Measurements from ENCODE around the gene FRAT2.

The FRAT2 gene

GRCh38 chr10:97358349-97358748 is 23.8 kb upstream of the FRAT2 start:
- DNase-seq (ENCODE audit: low read depth) = no peak
- no peak overlapping the region for H3K4me3 ChIP-seq (ENCODE audit: low read depth, low read length)
- no peak for TF ChIP-seq CTCF (IDR thresholded peaks at IDR 0.05; ENCODE audit: insufficient read depth, low read depth, low read length, missing control alignments)

- no peak for TF ChIP-seq CTCF (IDR thresholded peaks at IDR 0.05; ENCODE audit: insufficient read depth, low read depth, low read length, missing control alignments)
- DNase-seq (ENCODE audit: low read depth) = no peak
- no peak overlapping the region for H3K4me3 ChIP-seq (ENCODE audit: low read depth, low read length)
Measured at GRCh38 chr10:97356918-97357317, 22.4 kb upstream of the FRAT2 start.

GRCh38 chr10:97356318-97356914 is 21.9 kb upstream of the FRAT2 start:
- no peak for TF ChIP-seq CTCF (IDR thresholded peaks at IDR 0.05; ENCODE audit: insufficient read depth, low read depth, low read length, missing control alignments)
- no peak overlapping the region for H3K4me3 ChIP-seq (ENCODE audit: low read depth, low read length)
- DNase-seq (ENCODE audit: low read depth) = no peak

GRCh38 chr10:97355571-97355975 is 21.0 kb upstream of the FRAT2 start:
- no peak for DNase-seq (ENCODE audit: low read depth)
- no peak overlapping the region for H3K4me3 ChIP-seq (ENCODE audit: low read depth, low read length)
- TF ChIP-seq CTCF (IDR thresholded peaks at IDR 0.05; ENCODE audit: insufficient read depth, low read depth, low read length, missing control alignments) = peak; percentile 18

- no peak for TF ChIP-seq CTCF (IDR thresholded peaks at IDR 0.05; ENCODE audit: insufficient read depth, low read depth, low read length, missing control alignments)
- DNase-seq (ENCODE audit: low read depth) = no peak
- no peak overlapping the region for H3K4me3 ChIP-seq (ENCODE audit: low read depth, low read length)
Measured at GRCh38 chr10:97353945-97354344, 19.4 kb upstream of the FRAT2 start.

- H3K4me3 ChIP-seq (ENCODE audit: low read depth, low read length) = no peak overlapping the region
- TF ChIP-seq CTCF (IDR thresholded peaks at IDR 0.05; ENCODE audit: insufficient read depth, low read depth, low read length, missing control alignments) = no peak
- DNase-seq (ENCODE audit: low read depth) = no peak
Measured at GRCh38 chr10:97349752-97350513, 15.4 kb upstream of the FRAT2 start.

Measured in GM12865 (cell line).